AG09319 (cell line): ENCODE results near the gene GJA10.
A peak's percentile ranks its signal among the peaks of the same experiment; 100 is the strongest.

Source experiments
- DNase-seq: peaks from one replicate; pipeline ENCODE4 v3.0.0-alpha.2; 2010; ENCODE audit warnings: low read depth; ENCODE audit errors: extremely low read depth
- CTCF ChIP-seq: IDR thresholded peaks from 2 replicates; pipeline ENCODE4 v1.5.1; 2011; ENCODE audit warnings: low read depth, mild to moderate bottlenecking, inconsistent platforms, low read length, moderate library complexity

Gene GJA10

GRCh38 chr6:89941031-89941762 is 46.9 kb downstream of the GJA10 start:
- no peak for DNase-seq
- TF ChIP-seq CTCF: no peak

- no peak for TF ChIP-seq CTCF
- DNase-seq: no peak
Observed at GRCh38 chr6:89941763-89942497, 47.7 kb downstream of the GJA10 start.

- no peak for DNase-seq
- TF ChIP-seq CTCF: no peak
Observed at GRCh38 chr6:89942601-89943000, 48.3 kb downstream of the GJA10 start.

- DNase-seq: no peak
- no peak for TF ChIP-seq CTCF
Observed at GRCh38 chr6:89944181-89944755, 50.0 kb downstream of the GJA10 start.

GRCh38 chr6:89944826-89945407 is 50.6 kb downstream of the GJA10 start:
- peak; percentile 31 for TF ChIP-seq CTCF
- no peak for DNase-seq
